ENCODE measurements around the gene FAM200C. TPM values are rescaled to one million over a fixed set of nuclear protein-coding genes. Genes with fewer than 3 reads are reported as not detected.
A peak's percentile ranks its signal among the peaks of the same experiment; 100 is the strongest.

Gene FAM200C
- total RNA-seq, 1 experiment from 2014 or later: 4.9 TPM

GRCh38 chr5:160375166-160375565, 24.7 kb downstream of the FAM200C start:
- in situ Hi-C loops (cut with HindIII; ENCODE audit: low sequenced_read_pairs): no loop called here
- no peak for DNase-seq (ENCODE audit: low spot score)

GRCh38 chr5:160371294-160371693, 28.6 kb downstream of the FAM200C start:
- in situ Hi-C loops (cut with HindIII; ENCODE audit: low sequenced_read_pairs): no loop called here
- DNase-seq (ENCODE audit: low spot score): peak; percentile 28

- peak; percentile 59 for DNase-seq (ENCODE audit: low spot score)
- in situ Hi-C loops (cut with HindIII; ENCODE audit: low sequenced_read_pairs): no loop called here
These were observed 29.2 kb downstream of the FAM200C start for GRCh38 chr5:160370713-160371034.

- peak; percentile 66 for DNase-seq (ENCODE audit: low spot score)
- in situ Hi-C loops (cut with HindIII; ENCODE audit: low sequenced_read_pairs): no loop called here
These were observed 29.7 kb downstream of the FAM200C start, which contains the start of gene C1QTNF2 for GRCh38 chr5:160369990-160370712. TSS of gene C1QTNF2 (minus strand) at chr5:160370626. CDS start at chr5:160355011, 15,615 bp downstream.

- DNase-seq (ENCODE audit: low spot score): no peak
- in situ Hi-C loops (cut with HindIII; ENCODE audit: low sequenced_read_pairs): no loop called here
These were observed 32.0 kb downstream of the FAM200C start for GRCh38 chr5:160367885-160368284.

- in situ Hi-C loops (cut with HindIII; ENCODE audit: low sequenced_read_pairs): no loop called here
- no peak for DNase-seq (ENCODE audit: low spot score)
These were observed 32.6 kb downstream of the FAM200C start for GRCh38 chr5:160367261-160367660.

- DNase-seq (ENCODE audit: low spot score): no peak
- in situ Hi-C loops (cut with HindIII; ENCODE audit: low sequenced_read_pairs): no loop called here
These were observed 33.6 kb downstream of the FAM200C start for GRCh38 chr5:160366230-160366629.

GRCh38 chr5:160363660-160364395, 36.0 kb downstream of the FAM200C start:
- no peak for DNase-seq (ENCODE audit: low spot score)
- in situ Hi-C loops (cut with HindIII; ENCODE audit: low sequenced_read_pairs): no loop called here

GRCh38 chr5:160363211-160363610, 36.6 kb downstream of the FAM200C start:
- in situ Hi-C loops (cut with HindIII; ENCODE audit: low sequenced_read_pairs): no loop called here
- no peak for DNase-seq (ENCODE audit: low spot score)

- in situ Hi-C loops (cut with HindIII; ENCODE audit: low sequenced_read_pairs): no loop called here
- DNase-seq (ENCODE audit: low spot score): no peak
These were observed 38.1 kb downstream of the FAM200C start for GRCh38 chr5:160361624-160362228.

- in situ Hi-C loops (cut with HindIII; ENCODE audit: low sequenced_read_pairs): no loop called here
- no peak for DNase-seq (ENCODE audit: low spot score)
These were observed 39.5 kb downstream of the FAM200C start for GRCh38 chr5:160360310-160360709.

- no peak for DNase-seq (ENCODE audit: low spot score)
- in situ Hi-C loops (cut with HindIII; ENCODE audit: low sequenced_read_pairs): no loop called here
These were observed 40.0 kb downstream of the FAM200C start for GRCh38 chr5:160359816-160360215.

GRCh38 chr5:160359242-160359641, 40.6 kb downstream of the FAM200C start:
- no peak for DNase-seq (ENCODE audit: low spot score)
- in situ Hi-C loops (cut with HindIII; ENCODE audit: low sequenced_read_pairs): no loop called here

GRCh38 chr5:160357861-160358411, 41.9 kb downstream of the FAM200C start:
- peak; percentile 87 for DNase-seq (ENCODE audit: low spot score)
- in situ Hi-C loops (cut with HindIII; ENCODE audit: low sequenced_read_pairs): no loop called here

GRCh38 chr5:160357394-160357793, 42.5 kb downstream of the FAM200C start:
- in situ Hi-C loops (cut with HindIII; ENCODE audit: low sequenced_read_pairs): no loop called here
- DNase-seq (ENCODE audit: low spot score): no peak

- peak; percentile 55 for DNase-seq (ENCODE audit: low spot score)
- in situ Hi-C loops (cut with HindIII; ENCODE audit: low sequenced_read_pairs): no loop called here
These were observed 43.1 kb downstream of the FAM200C start for GRCh38 chr5:160356550-160357347.

- in situ Hi-C loops (cut with HindIII; ENCODE audit: low sequenced_read_pairs): no loop called here
- no peak for DNase-seq (ENCODE audit: low spot score)
These were observed 45.2 kb downstream of the FAM200C start for GRCh38 chr5:160354666-160355065.

GRCh38 chr5:160353379-160353778, 46.5 kb downstream of the FAM200C start:
- peak; percentile 94 for DNase-seq (ENCODE audit: low spot score)
- in situ Hi-C loops (cut with HindIII; ENCODE audit: low sequenced_read_pairs): no loop called here

GRCh38 chr5:160352308-160352707, 47.5 kb downstream of the FAM200C start:
- in situ Hi-C loops (cut with HindIII; ENCODE audit: low sequenced_read_pairs): no loop called here
- DNase-seq (ENCODE audit: low spot score): no peak
